NCI-H2171 (cell line): ENCODE measurements around the gene GSTM2.
"Not testable (repeated sequence)": the region's sequence is repeated elsewhere in the genome, so short reads cannot be mapped to it uniquely, and the experiment has no call there.

ENCODE experiments used
- DNase-seq: peaks from one replicate; lab custom pipeline; 2025; lab: John Stamatoyannopoulos, UW

Gene GSTM2

DNA sequence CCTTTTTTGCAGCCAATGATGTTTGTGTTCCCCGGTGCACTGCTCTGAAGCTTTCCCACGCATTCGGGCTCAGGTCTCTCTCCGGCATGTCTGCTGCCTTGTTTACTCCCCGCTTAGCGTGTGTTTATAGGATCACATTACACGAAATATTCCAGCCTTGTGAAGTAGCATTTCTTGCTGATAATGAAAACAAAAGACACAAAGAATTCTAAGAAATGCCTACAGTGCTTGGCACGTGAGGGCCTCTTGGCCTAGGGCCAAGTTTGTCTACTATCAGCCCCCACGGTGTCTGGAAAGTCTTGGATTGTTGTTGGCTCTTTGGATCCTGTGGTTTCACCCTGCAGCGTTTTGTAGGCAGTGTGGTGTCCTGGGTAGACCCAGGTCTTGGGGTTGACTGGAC is 23.2 kb upstream of the GSTM2 start:
- no peak for DNase-seq

DNA sequence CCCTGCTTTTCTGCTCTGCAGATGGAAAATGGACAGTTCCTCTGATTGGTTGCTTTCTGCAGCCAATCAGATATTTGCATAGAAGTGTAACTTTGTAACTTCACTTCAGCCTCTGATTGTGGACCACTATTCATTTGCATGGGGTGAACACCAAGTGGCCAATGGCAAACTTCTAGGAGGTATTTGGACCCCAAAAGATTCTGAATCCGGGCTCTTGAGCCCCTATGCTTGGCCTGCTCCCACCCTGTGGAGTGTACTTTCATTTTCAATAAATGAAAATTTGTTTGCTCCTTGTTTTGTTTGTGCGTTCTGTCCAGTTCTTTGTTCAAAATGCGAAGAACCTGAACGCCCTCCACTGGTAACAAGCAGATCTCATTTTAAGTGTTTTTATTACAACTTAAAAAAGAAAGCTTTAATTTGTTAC is 18.4 kb upstream of the GSTM2 start:
- DNase-seq: no peak

- DNase-seq: no peak
Measured at GRCh38 chr1:109650609-109651008, 17.2 kb upstream of the GSTM2 start.

DNA sequence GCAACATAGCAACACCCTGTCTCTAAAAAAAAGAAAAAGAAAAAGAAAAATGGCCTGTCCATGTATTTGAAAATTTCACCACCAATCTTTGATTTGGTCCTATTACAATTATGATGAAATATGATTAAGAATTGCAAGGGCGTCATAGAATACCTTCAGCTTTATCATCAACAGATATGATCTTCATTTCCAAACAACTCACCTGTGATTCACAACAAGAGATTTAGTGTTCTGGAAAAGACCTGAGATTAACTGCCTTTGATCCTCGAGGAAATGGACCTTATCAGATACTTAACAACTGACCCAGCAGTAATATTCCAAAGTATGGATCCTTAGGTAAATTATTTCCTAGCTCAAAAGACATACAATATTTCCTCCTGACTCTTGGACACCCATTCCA is 15.5 kb upstream of the GSTM2 start:
- DNase-seq: no peak

- DNase-seq: no peak
Measured at GRCh38 chr1:109653306-109653705, 14.6 kb upstream of the GSTM2 start.

DNA sequence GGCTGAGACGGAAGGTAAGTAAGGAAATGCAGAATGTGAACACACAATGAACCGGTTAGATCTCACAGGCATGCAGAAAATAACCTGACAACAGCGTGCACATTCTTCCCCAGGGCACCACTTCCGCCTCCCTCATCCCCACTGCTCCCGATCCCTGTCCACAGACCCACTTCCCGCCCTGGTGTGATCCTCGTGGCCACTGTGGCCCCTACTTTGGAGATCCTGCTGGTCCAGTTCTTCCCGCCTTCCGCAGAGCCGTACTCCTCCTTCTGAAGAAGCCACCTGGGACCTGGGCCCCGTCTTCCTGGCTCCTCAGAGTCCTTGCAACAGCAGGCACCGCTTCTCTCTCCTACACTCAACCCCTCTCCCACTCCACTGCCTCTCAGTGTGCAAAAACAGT is 13.3 kb upstream of the GSTM2 start:
- no peak for DNase-seq

- DNase-seq: no peak
Measured at GRCh38 chr1:109655615-109656519, 12.0 kb upstream of the GSTM2 start, which contains the start of gene GSTM4. Gene GSTM4 (plus strand): TSS chr1:109656099. CDS start chr1:109656390, 291 bp downstream.

DNA sequence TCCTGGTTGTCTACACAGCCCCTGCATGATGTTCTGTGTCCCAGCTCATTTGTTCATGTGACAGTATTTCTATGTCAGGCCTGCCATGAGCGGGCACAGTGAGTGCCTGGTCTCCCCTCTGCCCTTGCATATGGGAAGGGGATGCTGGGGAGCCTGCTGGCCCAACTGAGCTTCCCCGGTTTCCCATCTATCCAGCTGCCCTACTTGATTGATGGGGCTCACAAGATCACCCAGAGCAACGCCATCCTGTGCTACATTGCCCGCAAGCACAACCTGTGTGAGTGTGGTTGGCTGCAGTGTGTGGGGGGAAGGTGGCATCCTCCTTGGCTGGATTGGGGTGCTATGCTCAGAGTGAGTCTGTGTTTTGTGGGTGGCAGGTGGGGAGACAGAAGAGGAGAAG is 10.5 kb upstream of the GSTM2 start:
- DNase-seq: no peak

- no peak for DNase-seq
Measured at GRCh38 chr1:109657970-109658369, 9.9 kb upstream of the GSTM2 start.

- no peak for DNase-seq
Measured at GRCh38 chr1:109658533-109659042, 9.3 kb upstream of the GSTM2 start.

- no peak for DNase-seq
Measured at GRCh38 chr1:109659145-109659544, 8.7 kb upstream of the GSTM2 start.

- DNase-seq: peak; percentile 95
Measured at GRCh38 chr1:109659997-109660690, 7.7 kb upstream of the GSTM2 start.

DNA sequence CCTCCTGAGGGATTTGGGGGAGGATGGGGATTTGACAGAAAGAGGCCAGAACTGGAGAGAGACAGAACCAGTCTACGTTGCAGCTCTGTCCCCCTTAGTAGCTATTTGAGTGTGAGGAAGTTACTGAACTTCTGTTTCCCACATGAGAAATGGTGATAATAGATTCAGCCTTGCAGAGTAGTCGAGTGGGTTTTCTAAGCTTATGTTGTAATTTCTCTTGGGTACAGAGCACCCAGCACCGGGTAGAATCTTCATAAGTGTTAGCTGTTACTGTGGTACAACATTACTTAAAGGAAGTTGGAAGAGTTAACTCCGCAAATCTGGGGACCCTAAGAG is 7.2 kb upstream of the GSTM2 start:
- not testable (repeated sequence) for DNase-seq

GRCh38 chr1:109661391-109661790 is 6.5 kb upstream of the GSTM2 start:
- no peak for DNase-seq

GRCh38 chr1:109664671-109665070 is 3.2 kb upstream of the GSTM2 start:
- DNase-seq: no peak

DNA sequence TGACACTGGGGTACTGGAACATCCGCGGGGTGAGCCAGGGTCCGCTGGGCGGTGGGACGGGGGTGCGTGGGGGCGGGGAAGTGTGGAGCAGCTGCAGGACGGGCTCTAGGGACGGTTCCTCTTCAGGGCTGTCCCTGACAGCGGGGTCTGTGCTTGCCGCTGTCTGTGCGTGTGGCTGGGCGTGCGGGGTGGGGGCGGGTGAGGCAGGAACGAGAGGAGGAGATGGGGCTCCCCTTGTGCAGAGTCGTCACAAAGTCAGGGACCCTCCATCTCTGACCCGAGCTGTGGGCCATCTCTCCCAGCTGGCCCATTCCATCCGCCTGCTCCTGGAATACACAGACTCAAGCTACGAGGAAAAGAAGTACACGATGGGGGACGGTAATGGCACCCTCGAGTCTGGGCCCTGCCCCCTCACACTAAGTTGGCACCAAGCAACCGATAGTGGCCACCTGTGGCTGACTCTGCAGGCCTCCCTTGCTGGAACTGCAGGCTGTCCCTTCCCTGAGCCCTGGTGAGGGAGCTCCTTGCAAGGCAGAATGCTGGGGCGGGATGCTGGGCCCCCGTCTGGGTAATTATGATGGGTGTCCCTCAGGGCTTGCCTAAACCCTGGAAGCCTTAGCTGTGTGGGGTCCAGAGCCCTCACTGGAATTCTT is 392 bp downstream of the GSTM2 start:
- no peak for DNase-seq

- DNase-seq: no peak
Measured at GRCh38 chr1:109669246-109669948, 1.5 kb downstream of the GSTM2 start.

DNA sequence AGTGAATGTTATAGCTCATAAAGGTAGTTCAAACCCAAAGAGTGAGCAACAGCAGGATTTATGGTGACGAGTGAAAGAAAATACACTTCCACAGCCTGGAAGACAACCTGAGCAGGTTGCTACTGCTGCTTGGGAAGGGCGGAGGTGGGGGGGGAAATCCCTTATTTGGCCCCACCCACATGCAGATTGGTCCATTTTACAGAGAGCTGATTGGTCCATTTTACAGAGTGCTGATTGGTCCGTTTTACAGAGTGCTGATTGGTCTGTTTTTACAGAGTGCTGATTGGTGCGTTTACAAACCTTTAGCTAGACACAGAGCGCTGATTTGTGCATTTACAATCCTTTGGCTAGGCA is 2.1 kb downstream of the GSTM2 start:
- DNase-seq: not testable (repeated sequence)

GRCh38 chr1:109671067-109671466 is 3.2 kb downstream of the GSTM2 start:
- DNase-seq: no peak

DNA sequence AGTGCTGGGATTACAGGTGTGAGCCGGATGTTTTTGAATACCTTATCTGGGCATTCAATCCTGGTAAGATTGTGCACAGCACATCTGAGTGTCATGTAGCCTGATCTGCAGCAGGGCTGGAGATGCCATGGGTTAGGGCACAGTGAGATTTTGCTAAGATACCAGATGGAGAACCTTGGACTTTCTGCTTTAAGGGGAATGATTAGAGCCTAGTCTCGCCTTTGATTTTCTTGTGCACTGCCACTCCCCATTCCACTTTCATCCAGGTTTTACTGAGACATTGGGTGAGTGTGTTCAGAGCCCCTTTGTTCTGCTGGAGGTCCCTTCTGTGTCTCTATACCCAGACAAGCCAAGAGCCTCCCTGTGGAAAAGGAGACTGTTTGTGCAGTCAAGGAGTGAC is 6.0 kb downstream of the GSTM2 start:
- DNase-seq: not testable (repeated sequence)

DNA sequence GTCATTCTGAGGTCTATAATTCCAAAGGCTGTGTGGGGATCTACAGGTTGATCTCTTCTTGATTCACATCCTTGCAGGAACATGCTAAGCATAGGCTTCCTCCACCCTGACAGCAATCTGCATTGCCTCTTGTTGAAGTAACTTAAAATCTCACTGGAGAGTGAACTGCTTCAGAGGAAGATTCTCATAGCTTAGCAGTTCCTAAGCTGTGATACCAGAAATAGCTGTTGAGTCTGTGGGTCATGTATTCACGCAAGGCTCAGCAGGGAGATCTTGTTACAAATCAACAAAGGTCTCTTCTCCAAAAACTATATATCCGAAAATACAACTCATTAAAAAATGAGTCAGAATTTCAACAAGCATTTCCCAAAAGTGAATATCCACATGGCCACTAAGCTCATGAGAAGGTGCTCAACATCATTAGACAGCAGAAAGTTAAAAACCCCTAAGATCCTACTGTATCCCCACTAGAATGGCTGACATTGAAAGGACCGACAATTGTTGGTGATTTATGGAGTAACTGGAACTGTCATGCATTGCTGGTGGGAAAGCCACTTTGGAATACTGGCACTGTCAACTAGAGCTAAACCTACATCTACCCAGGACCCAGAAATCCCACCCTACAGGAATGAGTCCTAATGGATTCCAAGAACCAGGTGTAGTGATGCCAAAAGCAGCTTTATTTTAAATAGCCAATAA is 9.0 kb downstream of the GSTM2 start:
- not testable (repeated sequence) for DNase-seq
